ENCODE data around the gene PTPA. TPM values are rescaled to one million over a fixed set of nuclear protein-coding genes. Genes with fewer than 3 reads are reported as not detected.

PTPA gene
- total and polyA plus RNA-seq, 12 donors, result 106 to 227 (median 186) TPM

Other genes starting within 250 kb of the PTPA start
- 10 to 100 TPM in 7 of 10 donors, 1 to 10 TPM in 3; 8.9 to 20.3 (median 11.1) TPM for gene KYAT1, start 229.5 kb upstream of the PTPA start, total RNA-seq
- gene KYAT1, start 229.5 kb upstream of the PTPA start, polyA plus RNA-seq, result 10 to 100 TPM; 10.9 to 12.7 TPM
- gene LRRC8A, start 229.3 kb upstream of the PTPA start, total RNA-seq, result 10 to 100 TPM; 15.2 to 45.1 (median 19.6) TPM
- 10 to 100 TPM; 13.2 to 41.7 TPM for gene LRRC8A, start 229.3 kb upstream of the PTPA start, polyA plus RNA-seq
- 10 to 100 TPM; 14.7 to 38.9 (median 21.8) TPM for gene PHYHD1, start 190.4 kb upstream of the PTPA start, total RNA-seq
- gene PHYHD1, start 190.4 kb upstream of the PTPA start, polyA plus RNA-seq, result 10 to 100 TPM; 26.3 to 49.2 TPM
- gene DOLK, start 163.8 kb upstream of the PTPA start, total RNA-seq, result 10 to 100 TPM in 3 of 10 donors, 1 to 10 TPM in 7; 6.0 to 12.0 (median 8.8) TPM
- 10 to 100 TPM in 1 of 2 donors, 1 to 10 TPM in 1; 5.0 to 14.2 TPM for gene DOLK, start 163.8 kb upstream of the PTPA start, polyA plus RNA-seq
- gene NUP188, start 163.7 kb upstream of the PTPA start, total RNA-seq, result 10 to 100 TPM; 16.1 to 27.3 (median 20.6) TPM
- gene NUP188, start 163.7 kb upstream of the PTPA start, polyA plus RNA-seq, result 10 to 100 TPM; 12.7 to 20.6 TPM
- 10 to 100 TPM; 25.2 to 40.5 (median 31.5) TPM for gene SH3GLB2, start 83.1 kb upstream of the PTPA start, total RNA-seq
- 10 to 100 TPM; 34.1 to 51.3 TPM for gene SH3GLB2, start 83.1 kb upstream of the PTPA start, polyA plus RNA-seq
- gene MIGA2, start 74.8 kb upstream of the PTPA start, total RNA-seq, result 10 to 100 TPM; 30.4 to 46.0 (median 34.5) TPM
- 10 to 100 TPM; 39.6 to 44.4 TPM for gene MIGA2, start 74.8 kb upstream of the PTPA start, polyA plus RNA-seq
- 1 to 10 TPM; 3.1 to 7.0 (median 5.0) TPM for gene DOLPP1, start 30.3 kb upstream of the PTPA start, total RNA-seq
- 1 to 10 TPM; 3.8 to 8.1 TPM for gene DOLPP1, start 30.3 kb upstream of the PTPA start, polyA plus RNA-seq
- gene CRAT, start 622 bp upstream of the PTPA start, total RNA-seq, result 10 to 100 TPM; 67.0 to 84.7 (median 74.1) TPM
- 10 to 100 TPM; 19.5 to 48.5 TPM for gene CRAT, start 622 bp upstream of the PTPA start, polyA plus RNA-seq
- 10 to 100 TPM in 1 of 10 donors, 1 to 10 TPM in 9; 1.2 to 13.7 (median 5.6) TPM for gene IER5L, start 66.8 kb downstream of the PTPA start, total RNA-seq
- 10 to 100 TPM in 1 of 2 donors, 1 to 10 TPM in 1; 5.0 to 26.3 TPM for gene IER5L, start 66.8 kb downstream of the PTPA start, polyA plus RNA-seq

Measured in heart right ventricle (tissue), 12 donors.